Tracheal epithelial cell (primary cell): Measurements from ENCODE around the gene CCDC59. TPM values are rescaled to one million over a fixed set of nuclear protein-coding genes. Genes with fewer than 3 reads are reported as not detected.

Experiments
- total RNA-seq: library from RNA; depleted of rRNA; stranded (reverse); fragments of >200 nt; gene quantifications from 2 replicates; pipeline ENCODE4 v1.2.1, GENCODE V29; 2014

The CCDC59 gene, protein sequence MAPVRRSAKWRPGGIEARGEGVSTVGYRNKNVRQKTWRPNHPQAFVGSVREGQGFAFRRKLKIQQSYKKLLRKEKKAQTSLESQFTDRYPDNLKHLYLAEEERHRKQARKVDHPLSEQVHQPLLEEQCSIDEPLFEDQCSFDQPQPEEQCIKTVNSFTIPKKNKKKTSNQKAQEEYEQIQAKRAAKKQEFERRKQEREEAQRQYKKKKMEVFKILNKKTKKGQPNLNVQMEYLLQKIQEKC
- total RNA-seq: 49.4 and 67.5 TPM in 2 replicates

DNA sequence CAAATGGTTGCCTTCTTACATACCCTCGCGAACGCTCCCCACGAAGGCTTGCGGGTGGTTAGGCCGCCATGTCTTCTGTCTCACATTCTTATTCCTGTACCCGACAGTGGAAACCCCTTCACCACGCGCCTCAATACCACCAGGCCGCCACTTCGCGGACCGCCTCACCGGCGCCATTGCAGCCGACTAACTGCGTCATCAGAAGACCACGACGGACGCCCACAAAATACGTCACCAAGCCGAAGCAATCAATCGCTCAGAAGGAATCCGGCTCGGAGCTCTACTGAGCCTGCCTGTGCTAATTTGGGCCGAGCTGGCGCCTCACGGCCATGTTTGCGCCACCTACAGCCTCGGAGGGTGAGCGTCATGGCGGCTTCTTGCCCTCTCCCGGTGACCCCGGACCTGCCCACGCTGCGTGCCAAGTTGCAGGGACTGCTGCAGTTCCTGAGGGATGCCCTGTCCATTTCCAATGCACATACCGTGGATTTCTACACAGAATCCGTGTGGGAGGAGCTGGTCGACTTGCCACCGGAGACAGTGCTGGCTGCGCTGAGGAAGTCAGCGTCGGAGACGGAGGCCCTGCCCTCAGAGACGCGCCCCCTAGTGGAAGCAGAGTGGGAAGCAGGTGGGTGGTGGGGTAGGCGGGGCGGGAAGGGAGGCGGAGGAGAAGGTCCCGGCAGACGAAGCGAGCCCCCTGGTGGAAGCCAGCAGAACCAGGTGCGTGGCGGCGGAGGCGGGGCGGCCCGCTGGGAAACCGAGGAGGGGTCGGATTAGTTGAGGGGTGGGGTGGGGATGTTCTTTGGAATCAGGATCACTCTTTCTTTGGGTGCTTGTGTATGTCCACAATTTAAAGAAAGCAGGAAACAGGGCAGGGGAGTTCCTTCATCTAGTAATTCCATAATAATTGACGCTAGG lies at the start of gene CCDC59, which contains the start of gene METTL25:
Gene CCDC59, minus strand, starts transcription at position 188 of the 915 bp plus-strand sequence. Its CDS starts 11 bp downstream, at position 177.
Gene METTL25, plus strand, starts transcription at position 330 of the 915 bp plus-strand sequence. Its CDS starts 37 bp downstream, at position 367.

Other genes starting within 250 kb of the CCDC59 start
- gene METTL25, start 142 bp upstream of the CCDC59 start, total RNA-seq: 3.6 and 7.7 TPM in 2 replicates